Mammary epithelial cell (primary cell): ENCODE results near the gene CDKN2B-AS1.

Experiments
- CTCF ChIP-seq, 2 donors: IDR thresholded peaks in 1 of 2; conservative IDR thresholded peaks in 1 of 2; 2 replicates each; pipeline ENCODE4 v1.5.1; 2011 to 2012; ENCODE audit warnings: inconsistent platforms in 2 of 2, low read length in 2 of 2, mild to moderate bottlenecking in 2 of 2, control low read depth in 1 of 2, low read depth in 1 of 2; ENCODE audit not compliant: insufficient read depth in 1 of 2; ENCODE audit errors: extremely low read depth in 1 of 2
- EZH2 ChIP-seq: IDR thresholded peaks from 2 replicates; pipeline ENCODE4 v1.6.1; 2012; ENCODE audit warnings: low read length, inconsistent platforms, borderline replicate concordance

GRCh38 chr9:21993007-21993406 is 1.6 kb upstream of the CDKN2B-AS1 start:
- no peak for TF ChIP-seq CTCF (conservative IDR thresholded peaks at IDR 0.05 in 1 of 2, IDR thresholded peaks at IDR 0.05 in 1 of 2; ENCODE audit: extremely low read depth in 1 of 2, insufficient read depth in 1 of 2, low read depth in 1 of 2, low read length in 2 of 2)
- TF ChIP-seq EZH2 = no peak
